ENCODE measurements around the gene ITPR1. TPM values are rescaled to one million over a fixed set of nuclear protein-coding genes. Genes with fewer than 3 reads are reported as not detected.

The ITPR1 gene
- total and polyA plus RNA-seq, 2 experiments from 2014 or later = 6.8 to 21.0 TPM

GRCh38 chr3:4629095-4630007, 136.2 kb downstream of the ITPR1 start:
- no peaks in the 10 kb centered on the region for H3F3A ChIP-seq (replicated peaks; ENCODE audit: low read depth)
- H3K4me1 ChIP-seq (ENCODE audit: insufficient read depth) = no peaks in the 10 kb centered on the region
- H3K36me3 ChIP-seq (ENCODE audit: insufficient read depth) = no peaks in the 10 kb centered on the region
- no peak overlapping the region for H3K4me3 Mint-ChIP-seq
- H3K27ac ChIP-seq (ENCODE audit: low read depth) = no peak overlapping the region
- H3K4me2 ChIP-seq = no peak overlapping the region
- H3K79me2 ChIP-seq (replicated peaks; ENCODE audit: insufficient read depth) = no peaks in the 10 kb centered on the region
- no peak overlapping the region for H3K4me3 ChIP-seq
- no peaks in the 10 kb centered on the region for H3K9me2 ChIP-seq (ENCODE audit: insufficient read depth)
- no peaks in the 10 kb centered on the region for H4K20me1 ChIP-seq (replicated peaks; ENCODE audit: insufficient read depth)
- H3K27me3 ChIP-seq (ENCODE audit: insufficient read depth) = no peaks in the 10 kb centered on the region
- no peaks in the 10 kb centered on the region for H3K4me1 Mint-ChIP-seq
- no peak overlapping the region for H2AFZ ChIP-seq
- peaks cover 1% of the 10 kb centered on the region for H3K27me3 Mint-ChIP-seq (ENCODE audit: insufficient read depth, low read depth, poor library complexity)
- no peak for TF ChIP-seq CREB1 (CRISPR knock-in tag; IDR thresholded peaks at IDR 0.05; ENCODE audit: low read depth)
- no peak for TF ChIP-seq ZNF114 (CRISPR knock-in tag; IDR thresholded peaks at IDR 0.05)
- TF ChIP-seq EZH2 (IDR thresholded peaks at IDR 0.05; ENCODE audit: low read depth, unreplicated experiment) = no peak
- no peak for TF ChIP-seq ETS1 (IDR thresholded peaks at IDR 0.05)
- no peak for TF ChIP-seq EZH2phosphoT487 (IDR thresholded peaks at IDR 0.05; ENCODE audit: unreplicated experiment)
- no peak for TF ChIP-seq CTCF (conservative IDR thresholded peaks at IDR 0.05; ENCODE audit: low read depth in 2 of 2)
- no peak for TF ChIP-seq JUNB (IDR thresholded peaks at IDR 0.05; ENCODE audit: unreplicated experiment)
- TF ChIP-seq STAT1 (IDR thresholded peaks at IDR 0.05; ENCODE audit: unreplicated experiment) = no peak
- TF ChIP-seq NANOG (IDR thresholded peaks at IDR 0.05; ENCODE audit: borderline replicate concordance) = no peak
- TF ChIP-seq ZNF331 (CRISPR knock-in tag; IDR thresholded peaks at IDR 0.05; ENCODE audit: low read depth) = no peak
- TF ChIP-seq ZNF462 (CRISPR knock-in tag; IDR thresholded peaks at IDR 0.05) = no peak
- no peak for TF ChIP-seq POLR2AphosphoS5 (IDR thresholded peaks at IDR 0.05; ENCODE audit: low read depth)
- no peak for TF ChIP-seq REST (IDR thresholded peaks at IDR 0.05; ENCODE audit: unreplicated experiment)
- DNase-seq (ENCODE audit: low spot score) (no peak), ATAC-seq (no peak)
- H3K9me3 Mint-ChIP-seq = no peaks in the 10 kb centered on the region
- no peak overlapping the region for H3K27ac Mint-ChIP-seq
- no peaks in the 10 kb centered on the region for H3K36me3 Mint-ChIP-seq (ENCODE audit: low read depth)

Measured in GM23338 (cell line).